GM23338 (cell line): Measurements from ENCODE around the gene CNKSR1. TPM values are rescaled to one million over a fixed set of nuclear protein-coding genes. Genes with fewer than 3 reads are reported as not detected.

ENCODE experiments used
- ATAC-seq: fragments of 200-7000 bp; cut with Tn5 transposase; 3 replicates; pipeline ENCODE4 v1.9.1; 2020
- DNase-seq: peaks from one replicate; pipeline ENCODE4 v3.0.0-alpha.2; 2015; ENCODE audit warnings: low spot score
- H2AFZ ChIP-seq: fragments of 200-600 bp; sonication (generic); 2 replicates; pipeline ENCODE4 v1.8.0; 2016; ENCODE audit warnings: antibody characterized with exemption, mild to moderate bottlenecking, moderate library complexity
- H3F3A ChIP-seq: fragments of 200-600 bp; sonication (generic); replicated peaks from 2 replicates; pipeline ENCODE4 v1.8.0; 2017; ENCODE audit warnings: antibody characterized with exemption, mixed run types, low read depth
- H3K27ac ChIP-seq: fragments of 200-600 bp; sonication (generic); 2 replicates; pipeline ENCODE4 v1.6.1; 2016; ENCODE audit warnings: low read depth
- H3K27me3 ChIP-seq: fragments of 200-600 bp; sonication (generic); 2 replicates; pipeline ENCODE4 v1.8.0; 2016; ENCODE audit warnings: mild to moderate bottlenecking, mixed run types, moderate library complexity; ENCODE audit not compliant: insufficient read depth
- H3K36me3 ChIP-seq: fragments of 200-600 bp; sonication (generic); 2 replicates; pipeline ENCODE4 v1.8.0; 2016; ENCODE audit warnings: mild to moderate bottlenecking; ENCODE audit not compliant: insufficient read depth
- H3K4me1 ChIP-seq: fragments of 200-600 bp; sonication (generic); 2 replicates; pipeline ENCODE4 v1.8.0; 2016; ENCODE audit warnings: mild to moderate bottlenecking, moderate library complexity; ENCODE audit not compliant: insufficient read depth
- H3K4me2 ChIP-seq: fragments of 200-600 bp; sonication (generic); 2 replicates; pipeline ENCODE4 v1.7.1; 2017; ENCODE audit warnings: mixed run types
- H3K4me3 ChIP-seq: fragments of 200-600 bp; sonication (generic); 2 replicates; pipeline ENCODE4 v1.6.1; 2016; ENCODE audit warnings: mixed run types
- H3K79me2 ChIP-seq: fragments of 200-600 bp; sonication (generic); replicated peaks from 2 replicates; pipeline ENCODE4 v1.8.0; 2017; ENCODE audit warnings: mild to moderate bottlenecking; ENCODE audit not compliant: insufficient read depth
- H3K9me2 ChIP-seq: fragments of 200-600 bp; sonication (generic); 2 replicates; pipeline ENCODE4 v1.8.0; 2017; ENCODE audit not compliant: insufficient read depth
- H4K20me1 ChIP-seq: fragments of 200-600 bp; sonication (generic); replicated peaks from 2 replicates; pipeline ENCODE4 v1.8.0; 2017; ENCODE audit warnings: mild to moderate bottlenecking; ENCODE audit not compliant: insufficient read depth
- H3K27ac Mint-ChIP-seq: 2 replicates; pipeline ENCODE4 v1.8.0; 2020; ENCODE audit warnings: inconsistent platforms, mild to moderate bottlenecking, moderate library complexity, mixed read lengths
- H3K27me3 Mint-ChIP-seq: 3 replicates; pipeline ENCODE4 v1.8.0; 2022; ENCODE audit warnings: low read depth, mild to moderate bottlenecking, moderate library complexity, mixed read lengths, inconsistent platforms; ENCODE audit not compliant: insufficient read depth, poor library complexity
- H3K36me3 Mint-ChIP-seq: 3 replicates; pipeline ENCODE4 v1.8.0; 2021; ENCODE audit warnings: low read depth, mild to moderate bottlenecking, inconsistent platforms, moderate library complexity, mixed read lengths
- H3K4me1 Mint-ChIP-seq: 3 replicates; pipeline ENCODE4 v1.8.0; 2020; ENCODE audit warnings: mild to moderate bottlenecking, inconsistent platforms, mixed read lengths
- H3K4me3 Mint-ChIP-seq: 3 replicates; pipeline ENCODE4 v1.8.0; 2021; ENCODE audit warnings: moderate library complexity, mild to moderate bottlenecking, inconsistent platforms, mixed read lengths
- H3K9me3 Mint-ChIP-seq: 3 replicates; pipeline ENCODE4 v1.8.0; 2020; ENCODE audit warnings: moderate library complexity, mild to moderate bottlenecking, inconsistent platforms, mixed read lengths
- EZH2 ChIP-seq: fragments of 200-600 bp; sonication (generic); IDR thresholded peaks from one replicate; pipeline ENCODE4 v1.8.0; 2017; ENCODE audit warnings: antibody characterized with exemption, mild to moderate bottlenecking, low read depth; ENCODE audit not compliant: unreplicated experiment
- EZH2phosphoT487 ChIP-seq: fragments of 200-600 bp; sonication (generic); IDR thresholded peaks from one replicate; pipeline ENCODE4 v1.8.1; 2018; ENCODE audit warnings: antibody characterized with exemption; ENCODE audit not compliant: unreplicated experiment
- JUNB ChIP-seq: IDR thresholded peaks from one replicate; pipeline ENCODE4 v1.6.1; 2016; ENCODE audit warnings: antibody characterized with exemption; ENCODE audit not compliant: unreplicated experiment
- POLR2AphosphoS5 ChIP-seq: IDR thresholded peaks from 2 replicates; pipeline ENCODE4 v1.6.1; 2016; ENCODE audit warnings: antibody characterized with exemption, low read depth
- STAT1 ChIP-seq: IDR thresholded peaks from one replicate; pipeline ENCODE4 v1.6.1; 2016; ENCODE audit warnings: antibody characterized with exemption; ENCODE audit not compliant: unreplicated experiment
- ZNF114 ChIP-seq: fragments of 250-450 bp; sonication (Bioruptor Pico); IDR thresholded peaks from 2 replicates; pipeline ENCODE4 v1.5.0; 2020; ENCODE audit warnings: mild to moderate bottlenecking, moderate library complexity
- ZNF331 ChIP-seq: fragments of 250-450 bp; sonication (Bioruptor Pico); IDR thresholded peaks from 2 replicates; pipeline ENCODE4 v1.5.0; 2020; ENCODE audit warnings: low read depth, mild to moderate bottlenecking, moderate library complexity
- polyA plus RNA-seq: library from polyadenylated mRNA; unstranded; fragments of >200 nt; fragmentation: Nextera tagmentation; extraction: Ambion mirVana; gene quantifications from 2 replicates; pipeline ENCODE4 v1.2.1, GENCODE V29; 2016
- total RNA-seq: library from RNA; depleted of rRNA; stranded (reverse); fragments of >200 nt; shearing (Covaris generic); gene quantifications from 2 replicates; pipeline ENCODE4 v1.2.3, GENCODE V29; 2014
- TF ChIP-seq, protein P1 (sequence below): fragments of 250-450 bp; sonication (Bioruptor Pico); IDR thresholded peaks from 2 replicates; pipeline ENCODE4 v1.5.0; 2020; ENCODE audit warnings: mild to moderate bottlenecking, moderate library complexity
- TF ChIP-seq, protein P2 (sequence below): IDR thresholded peaks from 2 replicates; pipeline ENCODE4 v1.6.1; 2016; ENCODE audit warnings: antibody characterized with exemption

The CNKSR1 gene
- total and polyA plus RNA-seq, 2 experiments from 2014 or later = 9.7 to 12.5 TPM

DNA sequence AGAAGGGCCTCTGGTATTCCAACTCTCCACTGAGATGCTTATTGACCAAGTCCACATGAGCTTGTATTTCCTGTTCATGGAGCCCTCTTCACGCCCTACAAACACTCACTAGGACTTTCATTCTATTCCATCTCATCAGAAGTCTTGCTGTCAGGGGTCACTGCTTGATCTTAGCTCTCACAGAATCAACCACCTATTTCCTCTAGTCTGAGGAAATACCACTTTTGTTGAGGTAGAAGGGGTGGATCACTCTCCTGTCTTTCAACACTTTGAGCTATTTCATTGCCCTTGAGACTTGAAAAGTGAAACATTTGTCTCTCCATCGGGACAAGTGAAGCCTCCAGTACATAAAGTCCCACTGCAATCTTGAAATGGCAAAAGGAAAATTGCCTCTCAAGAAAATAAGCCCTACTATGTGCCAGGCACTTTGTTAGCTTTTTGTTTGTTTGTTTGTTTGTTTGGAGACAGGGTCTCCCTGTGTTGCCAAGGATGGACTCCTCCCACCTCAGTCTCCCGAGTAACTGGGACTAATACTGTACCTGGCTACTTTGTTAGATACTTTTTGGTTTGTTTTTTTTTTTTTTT is 38.2 kb upstream of the CNKSR1 start (continued):
- TF ChIP-seq, protein P1, sequence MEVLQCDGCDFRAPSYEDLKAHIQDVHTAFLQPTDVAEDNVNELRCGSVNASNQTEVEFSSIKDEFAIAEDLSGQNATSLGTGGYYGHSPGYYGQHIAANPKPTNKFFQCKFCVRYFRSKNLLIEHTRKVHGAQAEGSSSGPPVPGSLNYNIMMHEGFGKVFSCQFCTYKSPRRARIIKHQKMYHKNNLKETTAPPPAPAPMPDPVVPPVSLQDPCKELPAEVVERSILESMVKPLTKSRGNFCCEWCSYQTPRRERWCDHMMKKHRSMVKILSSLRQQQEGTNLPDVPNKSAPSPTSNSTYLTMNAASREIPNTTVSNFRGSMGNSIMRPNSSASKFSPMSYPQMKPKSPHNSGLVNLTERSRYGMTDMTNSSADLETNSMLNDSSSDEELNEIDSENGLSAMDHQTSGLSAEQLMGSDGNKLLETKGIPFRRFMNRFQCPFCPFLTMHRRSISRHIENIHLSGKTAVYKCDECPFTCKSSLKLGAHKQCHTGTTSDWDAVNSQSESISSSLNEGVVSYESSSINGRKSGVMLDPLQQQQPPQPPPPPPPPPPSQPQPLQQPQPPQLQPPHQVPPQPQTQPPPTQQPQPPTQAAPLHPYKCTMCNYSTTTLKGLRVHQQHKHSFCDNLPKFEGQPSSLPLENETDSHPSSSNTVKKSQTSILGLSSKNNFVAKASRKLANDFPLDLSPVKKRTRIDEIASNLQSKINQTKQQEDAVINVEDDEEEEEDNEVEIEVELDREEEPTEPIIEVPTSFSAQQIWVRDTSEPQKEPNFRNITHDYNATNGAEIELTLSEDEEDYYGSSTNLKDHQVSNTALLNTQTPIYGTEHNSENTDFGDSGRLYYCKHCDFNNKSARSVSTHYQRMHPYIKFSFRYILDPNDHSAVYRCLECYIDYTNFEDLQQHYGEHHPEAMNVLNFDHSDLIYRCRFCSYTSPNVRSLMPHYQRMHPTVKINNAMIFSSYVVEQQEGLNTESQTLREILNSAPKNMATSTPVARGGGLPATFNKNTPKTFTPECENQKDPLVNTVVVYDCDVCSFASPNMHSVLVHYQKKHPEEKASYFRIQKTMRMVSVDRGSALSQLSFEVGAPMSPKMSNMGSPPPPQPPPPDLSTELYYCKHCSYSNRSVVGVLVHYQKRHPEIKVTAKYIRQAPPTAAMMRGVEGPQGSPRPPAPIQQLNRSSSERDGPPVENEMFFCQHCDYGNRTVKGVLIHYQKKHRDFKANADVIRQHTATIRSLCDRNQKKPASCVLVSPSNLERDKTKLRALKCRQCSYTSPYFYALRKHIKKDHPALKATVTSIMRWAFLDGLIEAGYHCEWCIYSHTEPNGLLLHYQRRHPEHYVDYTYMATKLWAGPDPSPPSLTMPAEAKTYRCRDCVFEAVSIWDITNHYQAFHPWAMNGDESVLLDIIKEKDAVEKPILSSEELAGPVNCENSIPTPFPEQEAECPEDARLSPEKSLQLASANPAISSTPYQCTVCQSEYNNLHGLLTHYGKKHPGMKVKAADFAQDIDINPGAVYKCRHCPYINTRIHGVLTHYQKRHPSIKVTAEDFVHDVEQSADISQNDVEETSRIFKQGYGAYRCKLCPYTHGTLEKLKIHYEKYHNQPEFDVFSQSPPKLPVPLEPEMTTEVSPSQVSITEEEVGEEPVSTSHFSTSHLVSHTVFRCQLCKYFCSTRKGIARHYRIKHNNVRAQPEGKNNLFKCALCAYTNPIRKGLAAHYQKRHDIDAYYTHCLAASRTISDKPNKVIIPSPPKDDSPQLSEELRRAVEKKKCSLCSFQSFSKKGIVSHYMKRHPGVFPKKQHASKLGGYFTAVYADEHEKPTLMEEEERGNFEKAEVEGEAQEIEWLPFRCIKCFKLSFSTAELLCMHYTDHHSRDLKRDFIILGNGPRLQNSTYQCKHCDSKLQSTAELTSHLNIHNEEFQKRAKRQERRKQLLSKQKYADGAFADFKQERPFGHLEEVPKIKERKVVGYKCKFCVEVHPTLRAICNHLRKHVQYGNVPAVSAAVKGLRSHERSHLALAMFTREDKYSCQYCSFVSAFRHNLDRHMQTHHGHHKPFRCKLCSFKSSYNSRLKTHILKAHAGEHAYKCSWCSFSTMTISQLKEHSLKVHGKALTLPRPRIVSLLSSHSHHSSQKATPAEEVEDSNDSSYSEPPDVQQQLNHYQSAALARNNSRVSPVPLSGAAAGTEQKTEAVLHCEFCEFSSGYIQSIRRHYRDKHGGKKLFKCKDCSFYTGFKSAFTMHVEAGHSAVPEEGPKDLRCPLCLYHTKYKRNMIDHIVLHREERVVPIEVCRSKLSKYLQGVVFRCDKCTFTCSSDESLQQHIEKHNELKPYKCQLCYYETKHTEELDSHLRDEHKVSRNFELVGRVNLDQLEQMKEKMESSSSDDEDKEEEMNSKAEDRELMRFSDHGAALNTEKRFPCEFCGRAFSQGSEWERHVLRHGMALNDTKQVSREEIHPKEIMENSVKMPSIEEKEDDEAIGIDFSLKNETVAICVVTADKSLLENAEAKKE = no peak
- TF ChIP-seq EZH2phosphoT487 = no peak
- no peak for TF ChIP-seq ZNF331 (CRISPR knock-in tag)

DNA sequence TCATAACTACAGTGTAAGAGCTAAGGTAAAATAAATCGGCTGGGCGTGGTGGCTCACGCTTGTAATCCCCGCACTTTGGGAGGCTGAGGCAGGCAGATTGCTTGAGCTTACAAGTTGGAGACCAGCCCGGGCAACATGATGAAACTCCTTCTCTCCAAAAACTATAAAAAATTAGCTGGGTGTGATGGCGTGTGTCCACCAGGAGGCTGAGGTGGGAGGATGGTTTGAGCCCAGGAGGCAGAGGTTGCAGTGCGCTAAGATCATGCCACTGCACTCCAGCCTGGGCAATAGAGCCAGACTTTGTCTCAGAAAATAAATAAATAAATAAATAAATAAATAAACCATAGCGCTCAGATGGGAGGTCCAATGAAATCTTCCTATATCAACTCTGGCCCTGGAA is 35.1 kb upstream of the CNKSR1 start:
- no peaks in the 10 kb centered on the region for H3K4me1 ChIP-seq
- DNase-seq (no peak), ATAC-seq (no peak)
- Mint-ChIP-seq H3K4me3 (no peak overlapping the region), H3K9me3 (no peaks in the 10 kb centered on the region), H3K4me1 (peaks cover 4% of the 10 kb centered on the region; the same call in 1 of the 3 replicates), H3K27ac (no peak overlapping the region), H3K36me3 (no peaks in the 10 kb centered on the region), H3K27me3 (peaks cover 17% of the 10 kb centered on the region)
- no peak overlapping the region for H3K4me3 ChIP-seq
- no peaks in the 10 kb centered on the region for H3K36me3 ChIP-seq
- H4K20me1 ChIP-seq = no peaks in the 10 kb centered on the region
- H2AFZ ChIP-seq = no peak overlapping the region
- no peaks in the 10 kb centered on the region for H3F3A ChIP-seq
- no peaks in the 10 kb centered on the region for H3K9me2 ChIP-seq
- H3K4me2 ChIP-seq = no peak overlapping the region
- H3K79me2 ChIP-seq = no peaks in the 10 kb centered on the region
- peaks cover 21% of the 10 kb centered on the region for H3K27me3 ChIP-seq
- no peak overlapping the region for H3K27ac ChIP-seq
- TF ChIP-seq ZNF114 (no peak), JUNB (no peak), POLR2AphosphoS5 (no peak), ZNF331 (CRISPR knock-in tag) (no peak), EZH2 (no peak), EZH2phosphoT487 (no peak), STAT1 (no peak)
- TF ChIP-seq, protein P1 = no peak
- TF ChIP-seq, protein P2, sequence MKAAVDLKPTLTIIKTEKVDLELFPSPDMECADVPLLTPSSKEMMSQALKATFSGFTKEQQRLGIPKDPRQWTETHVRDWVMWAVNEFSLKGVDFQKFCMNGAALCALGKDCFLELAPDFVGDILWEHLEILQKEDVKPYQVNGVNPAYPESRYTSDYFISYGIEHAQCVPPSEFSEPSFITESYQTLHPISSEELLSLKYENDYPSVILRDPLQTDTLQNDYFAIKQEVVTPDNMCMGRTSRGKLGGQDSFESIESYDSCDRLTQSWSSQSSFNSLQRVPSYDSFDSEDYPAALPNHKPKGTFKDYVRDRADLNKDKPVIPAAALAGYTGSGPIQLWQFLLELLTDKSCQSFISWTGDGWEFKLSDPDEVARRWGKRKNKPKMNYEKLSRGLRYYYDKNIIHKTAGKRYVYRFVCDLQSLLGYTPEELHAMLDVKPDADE = no peak
